ENCODE measurements around the gene QPCTL. TPM values are rescaled to one million over a fixed set of nuclear protein-coding genes. Genes with fewer than 3 reads are reported as not detected.

QPCTL gene
- total RNA-seq, 2 donors from 2014 or later = 5.2 to 18.4 TPM

DNA sequence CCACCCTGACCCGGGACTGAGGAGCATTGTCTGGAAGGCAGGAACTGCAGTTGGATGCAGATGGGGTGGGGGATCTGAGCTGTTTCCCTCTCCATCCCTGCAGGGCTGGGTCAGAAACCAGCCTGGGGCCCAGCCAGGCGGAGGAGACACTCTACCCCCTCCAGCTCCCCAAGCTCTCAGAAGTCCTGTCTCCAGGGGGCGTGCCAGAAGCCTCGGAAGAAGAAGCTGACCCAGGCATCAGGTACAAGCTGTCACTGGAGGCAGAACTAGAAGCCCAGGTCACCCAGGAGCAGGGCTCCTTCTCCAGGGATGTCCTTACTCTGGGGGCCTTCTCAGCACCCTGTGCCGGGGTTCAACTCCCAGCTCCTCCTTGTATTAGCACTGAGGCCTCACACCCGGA is 61.1 kb downstream of the QPCTL start:
- Histone ChIP-seq H3K36me3 (no peaks in the 10 kb centered on the region), H3K4me1 (replicated peaks) (no peaks in the 10 kb centered on the region), H3K27me3 (replicated peaks; ENCODE audit: insufficient read depth) (no peaks in the 10 kb centered on the region), H3K9me3 (no peaks in the 10 kb centered on the region), H3K27ac (no peak overlapping the region), H3K4me3 (no peak overlapping the region)
- intact Hi-C loops (cut with DNase I) = no loop called here
- no peak for DNase-seq (ENCODE audit: low spot score)
- WGBS = 77% methylated on average over 6 of the region's 6 CpGs
- TF ChIP-seq, protein P1, sequence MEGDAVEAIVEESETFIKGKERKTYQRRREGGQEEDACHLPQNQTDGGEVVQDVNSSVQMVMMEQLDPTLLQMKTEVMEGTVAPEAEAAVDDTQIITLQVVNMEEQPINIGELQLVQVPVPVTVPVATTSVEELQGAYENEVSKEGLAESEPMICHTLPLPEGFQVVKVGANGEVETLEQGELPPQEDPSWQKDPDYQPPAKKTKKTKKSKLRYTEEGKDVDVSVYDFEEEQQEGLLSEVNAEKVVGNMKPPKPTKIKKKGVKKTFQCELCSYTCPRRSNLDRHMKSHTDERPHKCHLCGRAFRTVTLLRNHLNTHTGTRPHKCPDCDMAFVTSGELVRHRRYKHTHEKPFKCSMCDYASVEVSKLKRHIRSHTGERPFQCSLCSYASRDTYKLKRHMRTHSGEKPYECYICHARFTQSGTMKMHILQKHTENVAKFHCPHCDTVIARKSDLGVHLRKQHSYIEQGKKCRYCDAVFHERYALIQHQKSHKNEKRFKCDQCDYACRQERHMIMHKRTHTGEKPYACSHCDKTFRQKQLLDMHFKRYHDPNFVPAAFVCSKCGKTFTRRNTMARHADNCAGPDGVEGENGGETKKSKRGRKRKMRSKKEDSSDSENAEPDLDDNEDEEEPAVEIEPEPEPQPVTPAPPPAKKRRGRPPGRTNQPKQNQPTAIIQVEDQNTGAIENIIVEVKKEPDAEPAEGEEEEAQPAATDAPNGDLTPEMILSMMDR (IDR thresholded peaks at IDR 0.05) = no peak
- no peak for TF ChIP-seq POLR2A (IDR thresholded peaks at IDR 0.05)
- no peak for TF ChIP-seq POLR2AphosphoS5 (IDR thresholded peaks at IDR 0.05)

MicroRNAs within 50 kb of the gene (microRNA counts, 767-probe panel; counts per million panel counts)
- microRNA hsa-miR-642a-5p (1,531 to 2,063 counts per million in 2 donors), microRNA hsa-miR-642b-3p (0 to 431 counts per million in 2 donors)

Small RNAs within 50 kb of the gene (microRNA-seq; reads per million reads assigned to microRNA genes)
- gene MIR642A = not detected
- gene MIR642B = not detected

Small RNAs within 50 kb of the gene (small RNA-seq; reads per million reads assigned to genes)
- gene MIR642A = 0.09 to 0.20 reads per million in 2 donors
- 0 to 0.19 reads per million in 2 donors for gene RN7SL836P

Other genes starting within 250 kb of the QPCTL start
- 1 to 10 TPM; 2.5 to 6.4 TPM for gene FOSB, start 224.7 kb upstream of the QPCTL start, total RNA-seq
- 10 to 100 TPM in 1 of 2 donors, 1 to 10 TPM in 1; 7.2 to 19.7 TPM for gene RTN2, start 195.6 kb upstream of the QPCTL start, total RNA-seq
- gene PPM1N, start 194.2 kb upstream of the QPCTL start, total RNA-seq = 1 to 10 TPM in 1 of 2 donors, under 1 TPM in 1; 0.36 to 1.8 TPM
- gene VASP, start 185.2 kb upstream of the QPCTL start, total RNA-seq = 100 to 1,000 TPM in 1 of 2 donors, 10 to 100 TPM in 1; 82.7 to 119 TPM
- 10 to 100 TPM in 1 of 2 donors, 1 to 10 TPM in 1; 7.2 to 14.5 TPM for gene OPA3, start 107.9 kb upstream of the QPCTL start, total RNA-seq
- gene GPR4, start 90.5 kb upstream of the QPCTL start, total RNA-seq = 1 to 10 TPM in 1 of 2 donors, under 1 TPM in 1; 0.55 to 2.4 TPM
- 10 to 100 TPM; 47.3 to 55.6 TPM for gene EML2, start 53.3 kb upstream of the QPCTL start, total RNA-seq
- gene GIPR, start 24.4 kb upstream of the QPCTL start, total RNA-seq = 1 to 10 TPM; 2.6 to 4.9 TPM
- gene SNRPD2, start 713 bp upstream of the QPCTL start, total RNA-seq = 100 to 1,000 TPM; 132 to 240 TPM
- 10 to 100 TPM; 21.8 to 26.7 TPM for gene FBXO46, start 38.2 kb downstream of the QPCTL start, total RNA-seq
- 1 to 10 TPM in 1 of 2 donors, not detected in 1; 1.8 TPM for gene MEIOSIN, start 40.8 kb downstream of the QPCTL start, total RNA-seq
- 10 to 100 TPM; 33.7 to 37.5 TPM for gene SIX5, start 76.6 kb downstream of the QPCTL start, total RNA-seq
- gene DMPK, start 89.8 kb downstream of the QPCTL start, total RNA-seq = 10 to 100 TPM; 52.8 to 88.2 TPM
- gene DMWD, start 100.2 kb downstream of the QPCTL start, total RNA-seq = 10 to 100 TPM; 35.5 to 96.7 TPM
- gene RSPH6A, start 122.6 kb downstream of the QPCTL start, total RNA-seq = 1 to 10 TPM in 1 of 2 donors, under 1 TPM in 1; 0.50 to 5.2 TPM
- 100 to 1,000 TPM in 1 of 2 donors, 10 to 100 TPM in 1; 76.4 to 104 TPM for gene SYMPK, start 170.5 kb downstream of the QPCTL start, total RNA-seq
- gene FOXA3, start 171.7 kb downstream of the QPCTL start, total RNA-seq = 1 to 10 TPM in 1 of 2 donors, under 1 TPM in 1; 0.09 to 1.1 TPM
- gene IRF2BP1, start 193.5 kb downstream of the QPCTL start, total RNA-seq = 10 to 100 TPM; 55.5 to 63.0 TPM
- 1 to 10 TPM; 8.7 to 9.1 TPM for gene MYPOP, start 209.9 kb downstream of the QPCTL start, total RNA-seq
- 1 to 10 TPM in 1 of 2 donors, not detected in 1; 4.1 TPM for gene NANOS2, start 222.1 kb downstream of the QPCTL start, total RNA-seq

Measured in prostate gland (tissue), 2 donors.